Activated CD4-positive, alpha-beta T cell treated with anti-CD3 and anti-CD28 coated beads, Interleukin-2, Interleukin-4, amounts not matched to agents 100 ng/mL and 50 ng/mL, durations not matched to agents 16 hours and 8 hours (primary cell): ENCODE results near the gene LTC4S.
"Not testable (repeated sequence)": the region's sequence is repeated elsewhere in the genome, so short reads cannot be mapped to it uniquely, and the experiment has no call there.

Experiments used
- DNase-seq: peaks from one replicate; pipeline ENCODE4 v3.0.0-alpha.2; 2020; ENCODE audit warnings: low spot score

The LTC4S gene, protein sequence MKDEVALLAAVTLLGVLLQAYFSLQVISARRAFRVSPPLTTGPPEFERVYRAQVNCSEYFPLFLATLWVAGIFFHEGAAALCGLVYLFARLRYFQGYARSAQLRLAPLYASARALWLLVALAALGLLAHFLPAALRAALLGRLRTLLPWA

DNA sequence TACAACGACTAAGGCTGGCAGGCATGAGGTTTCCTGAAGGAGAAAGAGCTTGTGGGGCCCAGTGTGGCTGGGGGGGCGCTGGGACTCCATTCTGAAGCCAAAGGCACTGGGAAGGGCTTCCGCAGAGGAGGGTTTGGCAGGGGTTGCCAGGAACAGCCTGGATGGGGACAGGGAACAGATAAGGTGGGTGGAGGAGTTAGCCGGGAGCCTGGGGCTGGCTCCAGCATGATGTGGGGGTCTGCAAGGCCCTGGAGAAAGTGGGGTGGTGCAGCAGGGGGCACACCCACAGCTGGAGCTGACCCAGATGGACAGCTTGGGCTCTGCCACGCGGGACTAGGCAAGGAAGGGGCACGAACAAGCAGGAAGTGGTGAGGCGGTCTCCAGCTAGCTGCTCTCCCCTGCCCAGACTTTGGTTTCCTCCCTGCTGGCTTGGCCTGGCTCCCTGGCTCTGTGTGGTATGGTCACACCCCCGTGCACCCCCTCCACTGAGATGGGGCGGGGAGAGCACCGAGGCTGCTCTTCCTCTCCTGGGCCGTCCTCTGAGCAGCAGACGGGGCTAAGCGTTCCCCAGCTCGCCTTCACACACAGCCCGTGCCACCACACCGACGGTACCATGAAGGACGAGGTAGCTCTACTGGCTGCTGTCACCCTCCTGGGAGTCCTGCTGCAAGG, at the start of gene LTC4S:
LTC4S (plus strand) TSS at position 519 of the 672 bp plus-strand sequence; CDS start at position 614, 95 bp downstream.
- DNase-seq: no peak

DNA sequence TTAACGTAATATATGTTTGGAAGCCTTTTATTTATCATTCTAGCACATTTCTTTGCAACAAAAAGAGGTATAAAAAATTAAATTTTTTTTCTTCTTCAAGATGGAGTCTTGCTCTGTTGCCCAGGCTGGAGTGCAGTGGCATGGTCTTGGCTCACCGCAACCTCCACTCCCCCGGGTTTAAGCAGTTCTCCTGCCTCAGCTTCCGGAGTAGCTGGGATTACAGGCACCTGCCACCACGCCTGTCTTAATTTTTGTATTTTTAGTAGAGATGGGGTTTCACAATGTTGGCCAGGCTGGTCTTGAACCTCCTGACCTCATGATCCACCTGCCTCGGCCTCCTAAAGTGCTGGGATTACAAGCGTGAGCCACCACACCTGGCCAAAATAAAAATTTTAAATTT, 49.7 kb upstream of the LTC4S start:
- DNase-seq: not testable (repeated sequence)

DNA sequence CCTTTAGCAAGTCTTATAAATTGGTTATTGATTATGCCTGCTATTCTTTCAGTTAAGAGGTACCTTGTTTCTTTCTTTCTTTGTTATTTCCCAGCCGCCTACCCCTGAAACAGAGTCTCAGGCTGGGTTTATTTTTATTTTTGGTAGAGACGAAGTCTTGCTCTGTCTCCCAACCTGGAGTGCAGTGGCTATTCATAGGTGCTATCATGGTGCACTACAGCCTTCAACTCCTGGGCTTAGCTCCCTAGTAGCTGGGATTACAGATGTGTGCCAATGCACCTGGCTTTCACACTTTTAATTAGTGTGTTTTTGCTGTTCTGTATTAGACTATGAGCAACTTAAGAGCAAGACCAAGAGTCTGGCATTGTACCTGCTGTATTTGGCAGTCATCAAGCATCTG, 46.9 kb upstream of the LTC4S start:
- DNase-seq: no peak

DNA sequence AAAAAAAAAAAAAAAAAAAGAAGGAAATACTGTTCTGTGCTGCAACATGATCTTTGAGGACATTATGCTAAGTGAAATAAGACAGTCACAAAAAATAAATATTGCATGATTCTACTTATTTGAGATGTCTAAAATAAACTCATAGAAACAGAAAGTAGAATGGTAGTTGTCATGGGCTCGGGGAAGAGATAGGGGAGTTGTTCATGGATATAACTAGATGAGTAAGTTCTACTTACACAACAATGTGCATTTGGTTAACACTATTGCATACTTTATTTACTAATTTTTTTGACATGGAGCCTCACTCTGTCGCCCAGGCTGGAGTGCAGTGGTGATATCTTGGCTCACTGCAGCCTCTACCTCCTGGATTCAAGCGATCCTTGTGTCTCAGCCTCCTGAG, 46.0 kb upstream of the LTC4S start:
- no peak for DNase-seq

DNA sequence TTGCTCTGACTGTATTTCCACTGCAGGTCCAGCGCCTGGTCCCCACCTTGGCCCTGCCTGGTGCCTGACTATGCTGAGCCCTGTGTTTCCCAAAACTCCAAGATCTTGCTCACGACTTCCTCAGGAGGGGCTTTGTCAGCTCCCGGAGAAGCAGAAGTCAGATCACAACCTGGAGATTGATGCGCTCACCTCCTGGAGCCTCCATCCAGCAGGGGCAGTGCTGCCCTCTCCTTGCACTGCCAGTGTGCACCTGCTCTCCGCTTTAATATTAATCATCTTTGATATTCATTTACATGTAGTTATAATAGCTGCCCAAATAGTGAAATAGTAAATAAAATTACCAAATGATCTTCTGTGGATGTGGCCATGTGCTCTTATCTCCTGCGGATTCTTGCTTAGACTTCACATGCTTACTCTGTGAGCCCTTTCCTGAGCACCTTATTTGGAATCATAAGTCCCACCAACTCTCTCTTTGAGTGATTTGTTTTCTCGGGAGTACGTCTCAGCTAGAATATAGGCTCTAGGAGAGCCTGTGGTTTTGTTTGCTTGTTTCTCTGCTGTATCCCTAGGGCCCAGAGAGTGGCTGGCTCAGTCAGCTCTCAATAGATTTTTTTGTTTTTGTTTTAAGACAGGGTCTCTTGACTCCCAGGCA, 43.8 kb upstream of the LTC4S start:
- no peak for DNase-seq

DNA sequence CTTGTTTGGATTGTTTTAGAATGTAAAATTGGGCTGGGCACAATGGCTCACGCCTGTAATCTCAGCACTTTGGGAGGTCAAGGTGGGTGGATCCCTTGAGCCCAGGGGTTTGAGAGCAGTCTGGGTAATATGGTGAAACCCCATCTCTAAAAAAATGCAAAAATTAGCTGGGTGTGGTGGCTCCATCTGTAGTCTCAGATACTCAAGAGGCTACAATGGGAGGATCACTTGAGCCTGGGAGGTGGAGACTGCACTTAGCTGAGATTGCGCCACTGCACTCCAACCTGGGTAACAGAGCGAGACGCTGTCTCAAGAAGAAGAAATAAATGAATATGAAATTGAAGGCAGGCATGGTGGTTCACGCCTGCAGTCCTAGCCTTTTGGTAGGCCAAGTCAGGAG, 39.8 kb upstream of the LTC4S start:
- no peak for DNase-seq

DNA sequence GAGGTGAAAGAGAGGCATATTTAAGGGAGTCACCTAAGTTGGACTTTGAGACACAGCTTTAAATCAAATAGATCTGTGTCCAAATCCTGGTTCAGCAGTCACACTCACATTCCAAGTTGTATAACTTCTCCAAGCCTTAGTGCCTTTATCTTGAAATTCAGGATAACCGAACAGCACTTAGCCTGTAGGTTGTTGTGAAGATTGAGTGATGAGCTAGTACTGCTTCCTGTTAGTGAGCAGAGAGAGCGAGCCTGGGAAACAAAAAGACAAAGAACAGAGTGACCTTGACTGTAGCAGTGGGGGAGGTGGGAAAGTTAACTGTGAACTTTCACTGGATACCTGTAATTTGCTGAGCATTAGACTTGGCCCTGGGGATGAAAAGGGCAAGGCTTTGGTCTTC, 38.8 kb upstream of the LTC4S start:
- DNase-seq: no peak

DNA sequence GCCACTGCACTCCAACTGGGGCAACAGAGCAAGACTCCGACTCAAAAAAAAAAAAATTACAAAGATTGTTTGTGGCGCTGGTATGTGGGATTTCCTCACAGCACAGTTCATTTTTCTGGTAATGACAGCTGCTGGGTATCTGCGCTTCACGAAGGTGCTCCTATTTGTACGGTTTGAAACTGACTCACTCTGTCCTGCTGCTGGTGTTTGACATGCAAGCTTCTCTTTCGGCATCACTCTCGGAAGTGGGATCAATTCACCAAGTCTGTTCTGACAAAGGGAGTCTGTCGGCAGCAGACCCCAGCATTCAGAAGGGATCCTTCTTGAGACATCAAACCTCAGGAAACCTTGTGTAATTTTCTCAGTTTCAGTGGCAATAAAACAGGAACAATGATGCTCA, 34.8 kb upstream of the LTC4S start:
- no peak for DNase-seq

DNA sequence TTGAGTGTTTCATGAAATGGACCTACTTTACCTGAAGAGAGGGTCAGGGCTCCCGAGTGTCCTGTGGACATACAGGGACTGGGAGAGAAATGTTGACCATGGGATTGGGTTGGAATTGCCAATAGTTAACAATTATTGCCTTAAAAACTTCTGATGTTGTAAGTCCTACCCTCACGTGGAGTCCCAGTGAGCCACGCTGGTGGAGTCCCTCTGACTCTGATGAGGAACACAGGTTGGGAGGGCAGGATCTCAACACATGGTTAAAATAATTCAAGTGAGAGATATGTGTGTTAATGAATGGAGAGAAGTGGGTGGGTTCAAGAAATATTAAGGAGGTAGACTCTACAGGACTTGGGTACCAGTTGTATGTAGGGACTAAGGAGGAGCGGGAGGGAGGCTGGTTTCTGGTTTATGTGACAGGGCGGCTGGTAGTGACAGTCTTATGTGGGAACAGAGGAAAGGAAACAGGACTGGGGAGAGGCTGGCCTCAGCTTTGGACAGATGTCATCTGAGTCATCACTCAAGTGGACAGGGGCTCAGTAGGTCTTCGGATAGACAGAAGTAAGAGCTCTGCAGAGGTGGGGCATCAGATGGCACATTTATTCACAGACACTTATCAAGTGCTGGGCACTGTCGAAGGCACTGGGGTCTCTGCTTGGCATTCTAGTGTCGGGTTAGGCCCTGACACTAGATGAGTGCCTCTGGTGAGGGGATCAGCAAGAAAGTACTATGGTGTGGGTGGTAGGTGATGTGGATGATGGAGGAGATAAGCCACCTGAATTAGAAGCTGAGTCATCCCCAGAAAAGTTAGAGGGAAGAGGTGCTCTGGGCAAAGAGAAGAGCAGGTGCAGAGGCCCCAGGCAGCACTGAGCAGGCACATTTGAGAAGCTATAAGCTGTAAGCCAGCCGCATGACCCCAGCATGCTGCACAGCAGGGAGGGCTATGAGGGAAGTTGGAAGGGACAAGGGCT, 33.9 kb upstream of the LTC4S start:
- DNase-seq: peak; percentile 39

DNA sequence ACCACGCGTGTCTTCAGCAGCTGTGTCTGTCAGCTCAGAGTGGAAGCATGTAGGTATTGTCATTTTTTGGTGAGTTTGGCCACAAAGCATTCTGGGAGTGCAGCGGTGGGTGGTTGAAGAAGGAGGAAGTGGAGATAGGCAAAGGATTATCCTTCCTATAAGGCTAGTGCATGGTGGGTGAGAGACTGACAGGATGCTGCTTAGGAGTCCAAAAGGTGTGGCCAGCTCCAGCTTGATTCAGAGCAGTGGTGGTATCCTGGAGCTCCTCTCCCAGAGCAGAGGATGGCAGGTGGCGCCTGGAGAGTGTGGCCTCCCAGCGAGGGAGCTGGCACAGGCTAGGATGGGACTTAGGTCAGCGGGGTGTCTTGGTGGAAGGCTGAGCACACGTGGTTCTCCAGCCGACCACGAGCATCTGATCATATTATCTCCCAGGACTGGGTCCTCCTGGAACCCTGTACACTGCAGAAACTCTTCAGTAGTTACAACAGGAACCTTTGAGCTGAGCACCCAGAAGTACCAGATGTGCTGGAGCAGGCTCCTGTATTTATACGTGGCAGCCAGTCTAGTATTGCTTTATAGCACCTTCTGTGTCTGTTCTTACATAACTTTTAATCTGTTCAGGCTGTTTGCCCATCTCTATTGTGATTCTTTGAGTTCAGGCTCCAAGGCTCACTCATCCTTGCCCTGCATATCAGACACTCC, 31.6 kb upstream of the LTC4S start:
- DNase-seq: peak; percentile 11

DNA sequence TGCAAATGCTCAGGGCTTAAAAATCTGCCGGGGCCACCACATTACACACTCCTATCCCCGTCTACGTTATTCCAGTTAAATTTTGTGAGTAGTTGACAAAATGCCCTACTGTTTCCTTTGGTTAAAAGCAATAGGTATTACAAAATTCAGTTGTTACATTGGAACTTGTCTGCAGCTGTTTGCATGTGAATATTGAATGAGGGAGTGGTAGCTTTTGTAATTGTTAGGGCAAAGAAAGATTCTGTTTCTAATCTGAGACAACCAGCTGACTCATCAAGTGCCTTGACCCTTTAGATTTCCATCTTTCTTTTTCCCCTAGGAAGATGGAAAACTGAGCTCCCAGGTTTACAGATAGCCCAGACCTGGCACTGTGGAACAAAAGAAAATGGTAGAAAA, 31.0 kb upstream of the LTC4S start:
- DNase-seq: no peak

DNA sequence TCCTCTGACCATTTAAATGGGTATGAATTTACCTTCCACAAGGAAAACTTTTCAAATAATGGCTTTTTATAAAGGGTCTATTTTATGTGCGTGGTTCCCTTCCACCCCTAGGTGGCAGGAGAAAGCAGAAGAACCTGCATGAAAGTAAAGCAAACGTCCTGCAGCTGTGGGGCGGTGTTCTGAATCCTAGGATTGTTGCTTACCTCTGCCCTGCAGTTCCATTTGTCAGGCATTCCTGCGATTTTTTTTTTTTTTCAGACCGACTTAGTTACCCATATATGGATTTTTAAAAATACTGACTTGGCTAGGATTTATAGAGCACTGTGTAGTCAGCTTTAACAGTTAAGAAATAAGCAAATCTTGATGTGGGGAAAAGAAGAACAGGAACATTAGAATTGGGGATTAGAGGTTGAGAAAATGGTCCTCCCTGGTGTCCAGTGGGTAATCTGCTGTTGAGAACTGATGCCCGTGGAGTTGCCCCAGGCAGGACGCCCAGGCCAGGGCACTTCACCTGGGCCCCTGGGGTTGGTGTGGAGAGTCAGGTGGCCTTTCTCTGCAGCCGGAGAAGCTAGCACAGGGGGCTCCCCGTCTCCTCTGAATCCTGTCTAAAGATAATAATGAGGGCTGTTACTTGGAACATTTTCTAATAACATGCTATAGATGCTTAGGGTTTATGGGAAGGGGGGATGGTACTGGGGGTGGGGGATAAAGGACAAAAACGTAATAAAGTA, 30.4 kb upstream of the LTC4S start:
- peak; percentile 52 for DNase-seq

DNA sequence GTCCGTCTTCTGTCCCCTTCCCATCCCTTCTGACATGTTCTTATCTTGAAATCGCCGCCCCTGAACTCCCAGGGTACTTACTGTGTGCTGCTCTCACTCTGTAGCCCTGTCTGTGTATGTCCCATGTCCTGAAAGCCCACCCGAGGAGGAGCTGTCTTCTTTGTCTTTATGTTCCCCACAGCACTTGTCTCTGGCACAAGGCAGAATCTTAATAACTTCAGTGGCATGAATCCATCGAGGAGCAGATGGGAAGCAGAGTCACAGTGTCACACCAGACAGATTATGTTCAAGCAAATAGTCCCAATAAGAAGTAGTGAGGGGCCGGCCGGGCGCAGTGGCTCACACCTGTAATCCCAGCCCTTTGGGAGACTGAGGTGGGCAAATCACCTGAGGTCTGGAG, 29.7 kb upstream of the LTC4S start:
- no peak for DNase-seq

DNA sequence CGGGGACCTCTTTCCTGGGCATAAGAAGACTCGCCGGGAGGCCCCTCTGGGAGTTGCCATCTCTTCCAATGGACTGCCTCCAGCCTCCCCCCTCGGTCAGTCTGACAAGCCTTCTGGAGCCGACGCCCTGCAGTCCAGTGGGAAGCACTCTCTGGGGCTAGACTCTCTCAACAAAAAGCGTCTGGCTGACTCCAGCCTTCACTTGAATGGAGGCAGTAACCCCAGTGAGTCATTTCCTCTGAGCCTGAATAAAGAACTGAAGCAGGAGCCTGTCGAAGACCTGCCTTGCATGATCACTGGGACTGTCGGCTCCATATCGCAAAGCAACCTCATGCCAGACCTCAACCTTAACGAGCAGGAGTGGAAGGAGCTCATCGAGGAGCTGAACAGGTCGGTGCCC, 28.4 kb upstream of the LTC4S start:
- no peak for DNase-seq

DNA sequence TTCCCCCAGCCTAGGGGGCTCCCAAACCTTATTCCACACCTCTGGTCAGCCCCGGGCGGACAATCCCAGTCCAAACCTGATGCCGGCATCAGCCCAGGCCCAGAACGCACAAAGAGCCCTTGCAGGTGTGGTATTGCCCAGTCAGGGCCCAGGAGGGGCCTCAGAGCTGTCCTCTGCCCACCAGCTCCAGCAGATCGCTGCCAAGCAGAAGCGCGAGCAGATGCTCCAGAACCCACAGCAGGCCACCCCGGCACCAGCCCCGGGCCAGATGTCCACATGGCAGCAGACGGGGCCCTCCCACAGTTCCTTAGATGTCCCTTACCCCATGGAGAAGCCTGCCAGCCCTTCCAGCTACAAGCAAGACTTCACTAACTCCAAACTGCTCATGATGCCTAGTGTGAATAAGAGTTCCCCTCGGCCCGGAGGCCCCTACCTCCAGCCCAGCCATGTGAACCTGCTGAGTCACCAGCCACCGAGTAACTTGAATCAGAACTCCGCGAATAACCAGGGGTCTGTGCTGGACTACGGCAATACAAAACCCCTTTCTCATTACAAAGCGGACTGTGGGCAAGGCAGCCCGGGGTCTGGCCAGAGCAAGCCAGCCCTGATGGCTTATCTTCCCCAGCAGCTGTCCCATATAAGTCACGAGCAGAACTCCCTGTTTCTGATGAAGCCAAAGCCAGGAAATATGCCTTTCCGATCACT, 27.6 kb upstream of the LTC4S start:
- no peak for DNase-seq

DNA sequence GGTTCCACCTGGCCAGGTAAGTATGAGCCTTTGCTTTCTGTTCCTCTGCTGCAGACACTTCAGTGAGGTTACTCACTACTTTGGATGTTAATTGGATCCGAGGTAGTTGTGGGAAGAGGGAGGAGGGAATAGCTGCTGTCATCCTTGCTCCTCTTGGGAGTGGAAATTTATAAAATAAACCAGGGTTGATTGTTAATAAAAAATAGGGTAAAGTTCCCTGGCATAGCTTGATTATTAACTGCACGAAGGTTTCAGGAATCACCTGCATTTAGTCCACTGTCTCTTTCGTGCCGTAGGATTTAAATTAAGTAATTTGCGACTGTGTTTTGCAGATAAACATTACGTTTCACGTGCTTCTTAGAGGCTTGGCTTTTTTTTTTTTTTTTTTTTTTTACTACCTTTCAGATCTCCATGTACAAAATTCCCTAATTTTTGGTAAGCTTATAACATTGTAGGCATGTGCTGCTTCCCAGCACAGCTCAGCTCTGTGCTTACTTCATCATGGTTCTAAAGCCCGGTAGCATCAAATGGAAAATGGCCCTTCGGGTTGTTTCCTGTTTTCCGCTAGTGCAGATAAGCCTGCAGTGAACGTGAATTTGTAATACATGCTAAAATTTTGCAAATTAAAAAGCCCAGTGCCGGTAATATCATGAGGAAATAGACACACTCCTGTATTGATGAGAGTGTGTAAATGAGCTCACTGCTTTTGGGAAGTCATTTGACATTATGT, 26.9 kb upstream of the LTC4S start:
- DNase-seq: no peak

DNA sequence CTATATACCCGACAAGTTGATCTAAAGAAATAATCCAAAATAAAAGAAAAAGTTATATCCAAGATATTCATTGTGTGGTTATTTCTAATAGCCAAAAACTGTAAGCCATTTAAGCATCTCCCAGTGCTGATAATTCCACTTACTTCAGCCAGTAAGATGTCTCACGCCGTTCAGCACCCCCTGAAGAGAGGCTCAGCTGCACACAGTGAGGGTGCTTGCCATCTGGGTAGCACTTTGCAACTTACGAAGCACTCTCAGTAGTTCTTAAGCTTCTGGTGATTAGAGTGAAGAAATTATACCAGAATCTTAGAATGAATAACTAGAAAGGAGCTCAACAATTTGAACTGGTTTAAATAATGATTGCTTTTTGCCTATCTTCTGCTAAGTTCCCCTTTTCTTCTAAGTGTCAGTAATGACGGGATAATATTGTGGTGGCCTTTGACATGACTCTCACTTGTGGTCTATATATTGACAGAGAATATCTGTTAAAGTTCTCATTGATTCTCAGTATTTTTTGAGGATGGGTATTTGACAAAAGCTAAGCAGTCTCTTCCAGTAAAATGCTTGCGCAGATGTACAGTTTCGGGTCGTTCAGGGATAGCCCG, 26.2 kb upstream of the LTC4S start:
- no peak for DNase-seq

DNA sequence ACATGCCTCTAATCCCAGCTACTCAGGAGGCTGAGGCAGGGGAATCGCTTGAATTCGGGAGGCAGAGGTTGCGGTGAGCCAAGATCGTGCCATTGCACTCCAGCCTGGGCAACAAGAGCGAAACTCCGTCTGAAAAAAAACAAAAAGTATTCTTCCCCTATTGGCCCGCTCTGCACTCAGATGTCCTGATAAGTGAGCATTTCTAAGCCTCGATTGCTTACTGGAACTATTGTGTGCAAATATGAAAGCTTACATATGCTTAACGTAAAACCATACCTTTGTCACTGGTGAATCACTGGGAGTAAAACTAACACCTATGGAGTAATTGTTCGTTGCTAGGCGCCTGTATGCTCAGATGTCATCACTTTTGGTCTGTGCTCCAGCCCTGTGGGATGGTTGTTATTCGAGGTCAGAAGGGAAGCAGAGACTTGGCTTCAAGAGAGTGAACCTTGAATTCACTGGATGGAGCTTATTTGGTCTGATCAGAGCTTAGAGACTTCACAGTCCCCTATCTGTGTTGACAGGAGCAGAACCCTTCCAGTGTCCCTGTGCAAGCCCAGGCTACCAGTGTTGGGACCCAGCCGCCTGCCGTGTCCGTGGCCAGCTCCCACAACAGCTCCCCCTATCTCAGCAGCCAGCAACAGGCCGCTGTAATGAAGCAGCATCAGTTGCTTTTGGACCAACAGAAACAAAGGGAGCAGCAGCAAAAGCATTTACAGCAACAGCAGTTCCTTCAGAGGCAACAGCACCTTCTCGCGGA, 25.3 kb upstream of the LTC4S start:
- no peak for DNase-seq

DNA sequence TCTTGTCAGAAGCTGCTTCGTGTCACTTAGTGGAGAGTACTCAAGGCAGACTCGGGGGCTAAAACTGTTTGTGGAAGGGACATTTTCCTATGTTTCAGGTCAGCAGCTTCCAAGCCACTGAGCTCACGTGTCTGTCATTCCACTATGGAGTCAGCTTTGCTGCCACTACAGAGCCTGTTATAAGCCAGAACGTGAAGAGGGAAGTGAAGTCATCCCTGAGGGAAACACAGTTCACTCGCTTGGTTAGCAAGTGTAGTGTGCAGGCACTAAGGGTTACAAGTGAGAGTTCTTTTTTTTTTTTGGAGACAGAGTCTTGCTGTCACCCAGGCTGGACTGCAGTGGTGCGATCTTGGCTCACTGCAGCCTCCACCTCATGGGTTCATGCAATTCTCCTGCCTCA, 24.5 kb upstream of the LTC4S start:
- no peak for DNase-seq
